ENCODE measurements around the gene DDX6. TPM values are rescaled to one million over a fixed set of nuclear protein-coding genes. Genes with fewer than 3 reads are reported as not detected.
"Not testable (repeated sequence)": the region's sequence is repeated elsewhere in the genome, so short reads cannot be mapped to it uniquely, and the experiment has no call there.

Gene DDX6
- total RNA-seq, 4 donors from 2014 or later = 65.0 to 95.7 (median 93.0) TPM

- not testable (repeated sequence) for H3K36me3 ChIP-seq, H3K4me1 ChIP-seq, H3K27ac ChIP-seq, DNase-seq, H3K4me3 ChIP-seq, H3K27me3 ChIP-seq, H3K9me3 ChIP-seq
Observed at GRCh38 chr11:118717733-118718132, 73.2 kb downstream of the DDX6 start.

GRCh38 chr11:118717221-118717620 lies 73.7 kb downstream of the DDX6 start:
- H3K4me1 ChIP-seq, H3K27ac ChIP-seq, DNase-seq, H3K36me3 ChIP-seq, H3K4me3 ChIP-seq, H3K9me3 ChIP-seq, H3K27me3 ChIP-seq: not testable (repeated sequence)

GRCh38 chr11:118715837-118716260 lies 75.1 kb downstream of the DDX6 start:
- Histone ChIP-seq H3K27ac (no peak overlapping the region), H3K36me3 (no peaks in the 10 kb centered on the region), H3K4me3 (no peak overlapping the region), H3K27me3 (no peaks in the 10 kb centered on the region), H3K4me1 (peaks cover 0 to 5% (median 0%) of the 10 kb centered on the region in 4 donors), H3K9me3 (no peaks in the 10 kb centered on the region)
- DNase-seq = no peak
- no peak for TF ChIP-seq POLR2A (IDR thresholded peaks at IDR 0.05)
- TF ChIP-seq, protein P1, sequence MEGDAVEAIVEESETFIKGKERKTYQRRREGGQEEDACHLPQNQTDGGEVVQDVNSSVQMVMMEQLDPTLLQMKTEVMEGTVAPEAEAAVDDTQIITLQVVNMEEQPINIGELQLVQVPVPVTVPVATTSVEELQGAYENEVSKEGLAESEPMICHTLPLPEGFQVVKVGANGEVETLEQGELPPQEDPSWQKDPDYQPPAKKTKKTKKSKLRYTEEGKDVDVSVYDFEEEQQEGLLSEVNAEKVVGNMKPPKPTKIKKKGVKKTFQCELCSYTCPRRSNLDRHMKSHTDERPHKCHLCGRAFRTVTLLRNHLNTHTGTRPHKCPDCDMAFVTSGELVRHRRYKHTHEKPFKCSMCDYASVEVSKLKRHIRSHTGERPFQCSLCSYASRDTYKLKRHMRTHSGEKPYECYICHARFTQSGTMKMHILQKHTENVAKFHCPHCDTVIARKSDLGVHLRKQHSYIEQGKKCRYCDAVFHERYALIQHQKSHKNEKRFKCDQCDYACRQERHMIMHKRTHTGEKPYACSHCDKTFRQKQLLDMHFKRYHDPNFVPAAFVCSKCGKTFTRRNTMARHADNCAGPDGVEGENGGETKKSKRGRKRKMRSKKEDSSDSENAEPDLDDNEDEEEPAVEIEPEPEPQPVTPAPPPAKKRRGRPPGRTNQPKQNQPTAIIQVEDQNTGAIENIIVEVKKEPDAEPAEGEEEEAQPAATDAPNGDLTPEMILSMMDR (IDR thresholded peaks at IDR 0.05) = no peak

DNA sequence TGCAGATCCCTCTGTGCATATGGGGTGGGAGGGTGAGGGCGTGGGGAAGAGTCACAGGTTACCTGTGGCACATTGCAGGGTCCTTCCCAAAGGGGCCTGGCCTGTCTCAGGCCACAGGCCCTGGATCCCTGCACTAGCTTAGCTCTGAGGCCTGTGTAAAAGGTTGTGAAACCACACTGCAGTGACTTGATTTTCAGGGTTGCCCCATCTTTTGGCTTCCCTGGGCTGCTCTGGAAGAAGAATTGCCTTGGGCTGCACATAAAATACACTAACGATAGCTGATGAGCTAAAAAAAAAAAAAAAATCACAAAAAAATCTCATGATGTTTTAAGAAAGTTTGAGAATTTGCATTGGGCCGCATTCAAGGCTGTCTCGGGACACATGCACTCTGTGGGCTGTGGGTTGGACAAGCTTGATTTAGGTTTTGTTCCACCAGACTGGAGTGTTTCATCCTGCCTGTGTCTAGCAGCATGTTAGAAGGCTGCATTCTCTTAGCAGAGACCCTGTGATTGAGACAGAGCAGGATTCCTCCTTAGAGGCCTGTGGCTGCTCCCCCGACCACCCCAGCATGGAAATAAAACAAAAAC lies 75.6 kb downstream of the DDX6 start:
- TF ChIP-seq, protein P1 (IDR thresholded peaks at IDR 0.05) = no peak
- TF ChIP-seq POLR2A (IDR thresholded peaks at IDR 0.05) = no peak
- no peaks in the 10 kb centered on the region for H3K9me3 ChIP-seq
- H3K4me3 ChIP-seq = no peak overlapping the region
- H3K27me3 ChIP-seq = no peaks in the 10 kb centered on the region
- no peak overlapping the region for H3K27ac ChIP-seq
- DNase-seq = peak in 1 of 3 donors; percentile 24
- H3K4me1 ChIP-seq = peaks cover 0 to 5% (median 0%) of the 10 kb centered on the region in 4 donors
- no peaks in the 10 kb centered on the region for H3K36me3 ChIP-seq

DNA sequence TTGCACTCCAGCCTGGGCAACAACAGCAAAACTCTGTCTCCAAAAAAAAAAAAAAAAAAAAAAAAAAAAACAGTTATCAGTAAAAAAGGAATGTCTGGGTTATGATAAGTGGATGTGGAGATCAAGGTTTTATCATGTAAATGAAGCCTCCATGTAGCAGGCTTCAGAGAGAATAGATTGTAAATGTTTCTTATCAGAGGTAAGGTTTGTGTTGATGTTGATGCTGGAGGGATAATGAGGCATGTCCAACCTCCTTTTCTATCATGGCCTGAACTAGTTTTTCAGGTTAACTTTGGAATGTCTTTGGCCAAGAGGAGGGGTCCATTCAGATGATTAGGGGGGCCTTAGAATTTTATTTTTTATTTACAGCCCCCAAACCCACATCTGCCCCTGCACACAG lies 76.1 kb downstream of the DDX6 start:
- H3K27me3 ChIP-seq = no peaks in the 10 kb centered on the region
- no peak overlapping the region for H3K27ac ChIP-seq
- no peak for DNase-seq
- no peak for TF ChIP-seq POLR2A (IDR thresholded peaks at IDR 0.05)
- TF ChIP-seq, protein P1 (IDR thresholded peaks at IDR 0.05) = no peak
- H3K36me3 ChIP-seq = no peaks in the 10 kb centered on the region
- no peak overlapping the region for H3K4me3 ChIP-seq
- H3K4me1 ChIP-seq = peaks cover 0 to 5% (median 0%) of the 10 kb centered on the region in 4 donors
- H3K9me3 ChIP-seq = no peaks in the 10 kb centered on the region

- DNase-seq = not testable (repeated sequence)
Observed at GRCh38 chr11:118714416-118714815, 76.5 kb downstream of the DDX6 start.

DNA sequence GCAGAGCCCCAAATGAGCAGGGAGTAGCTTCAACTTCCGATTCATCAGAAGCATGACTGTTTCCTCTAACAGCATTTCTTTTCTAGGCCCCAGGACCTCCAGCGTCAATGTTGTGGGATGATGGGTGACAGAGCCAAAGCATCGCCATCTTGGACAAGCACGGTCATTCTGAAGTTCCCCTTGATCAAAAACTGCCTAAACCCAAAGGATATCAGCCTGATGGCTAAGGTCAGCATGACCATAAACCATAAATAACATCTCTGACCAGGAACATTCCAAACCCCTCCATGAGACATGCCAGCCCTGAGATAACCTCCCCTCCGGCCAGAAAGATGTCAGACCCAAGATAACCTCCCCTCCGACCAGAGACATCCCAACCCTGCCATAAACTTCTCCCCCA lies 82.7 kb downstream of the DDX6 start:
- DNase-seq = no peak
- H3K27me3 ChIP-seq = no peaks in the 10 kb centered on the region
- H3K36me3 ChIP-seq = no peaks in the 10 kb centered on the region
- H3K27ac ChIP-seq = no peak overlapping the region
- no peak for TF ChIP-seq POLR2A (IDR thresholded peaks at IDR 0.05)
- TF ChIP-seq, protein P1 (IDR thresholded peaks at IDR 0.05) = no peak
- no peak overlapping the region for H3K4me3 ChIP-seq
- peaks cover 0 to 8% (median 0%) of the 10 kb centered on the region in 4 donors for H3K4me1 ChIP-seq
- H3K9me3 ChIP-seq = no peaks in the 10 kb centered on the region

More at GRCh38 chr11:118714416-118714815, 76.5 kb downstream of the DDX6 start:
- not testable (repeated sequence) for H3K36me3 ChIP-seq, H3K9me3 ChIP-seq, H3K4me1 ChIP-seq, H3K4me3 ChIP-seq, H3K27ac ChIP-seq, H3K27me3 ChIP-seq
